Stomach smooth muscle (tissue), 2 donors: ENCODE results near the gene ROGDI.

Source experiments
- H3K27ac ChIP-seq: one replicate; pipeline ENCODE4 v1.7.0; 2013; ENCODE audit warnings: mild to moderate bottlenecking, low read length, inconsistent platforms
- H3K27me3 ChIP-seq, 2 donors: one replicate each; pipeline ENCODE4 v1.7.0; 2013; ENCODE audit warnings: low read length in 2 of 2; ENCODE audit not compliant: insufficient read depth in 2 of 2, control insufficient read depth in 1 of 2
- H3K36me3 ChIP-seq, 2 donors: one replicate each; pipeline ENCODE4 v1.7.0; 2013; ENCODE audit warnings: low read length in 2 of 2; ENCODE audit not compliant: control insufficient read depth in 2 of 2, insufficient read depth in 2 of 2
- H3K4me1 ChIP-seq: one replicate; pipeline ENCODE4 v1.7.0; 2013; ENCODE audit warnings: low read length; ENCODE audit not compliant: control insufficient read depth, insufficient read depth
- H3K4me3 ChIP-seq, 2 donors: one replicate each; pipeline ENCODE4 v1.7.0; 2013; ENCODE audit warnings: low read length in 2 of 2
- H3K9ac ChIP-seq, 2 donors: one replicate each; pipeline ENCODE4 v1.7.0; 2013; ENCODE audit warnings: low read length in 2 of 2, mild to moderate bottlenecking in 1 of 2
- H3K9me3 ChIP-seq, 2 donors: one replicate each; pipeline ENCODE4 v1.7.0; 2013; ENCODE audit warnings: low read length in 2 of 2; ENCODE audit not compliant: control insufficient read depth in 2 of 2
- donor health status: healthy.
- donor health status: Pancreatic carcinoma.

The ROGDI gene

DNA sequence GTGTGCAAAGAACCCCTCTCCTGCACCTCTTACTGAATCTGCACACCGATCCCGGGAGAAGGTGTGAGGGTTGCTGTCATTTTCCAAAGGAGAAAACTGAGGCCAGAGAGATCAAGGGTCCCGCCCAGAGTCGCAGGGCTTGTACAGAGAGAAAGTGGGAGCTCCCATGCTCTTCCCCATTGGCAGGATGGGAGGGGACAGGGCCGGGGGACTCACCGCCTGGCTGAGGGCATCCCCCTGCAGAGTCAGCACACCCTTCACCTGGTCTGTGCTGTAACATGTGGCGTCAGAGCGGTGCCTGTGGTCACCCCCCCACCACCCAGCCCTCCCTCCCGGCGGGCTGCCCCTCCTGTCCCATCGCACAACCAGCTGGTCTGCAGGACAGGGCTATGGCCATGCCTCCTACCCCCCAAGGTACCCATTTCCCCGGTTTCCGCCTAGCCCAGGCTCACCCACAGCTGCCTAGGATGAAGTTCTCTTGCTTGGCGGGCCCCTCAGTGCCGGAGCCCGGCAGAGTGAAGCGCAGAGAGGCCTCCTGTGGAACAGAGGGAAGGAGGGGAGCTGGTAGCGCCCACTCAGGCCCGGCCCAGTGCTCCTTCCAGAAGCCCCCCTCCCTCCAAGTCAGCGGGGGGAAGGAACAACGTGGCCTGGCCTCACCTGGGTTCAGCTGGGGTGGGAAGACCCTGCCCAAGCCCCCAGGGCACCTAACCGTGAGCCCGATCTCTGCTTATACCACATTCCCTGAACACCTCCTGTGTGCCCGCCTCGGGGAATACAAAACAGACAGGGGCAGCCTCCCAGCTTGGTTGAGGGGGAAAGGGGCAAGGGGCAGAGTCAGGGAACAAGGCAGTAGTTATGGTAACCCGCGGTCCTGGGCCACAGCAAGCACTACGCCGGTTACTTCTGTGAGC, 1.1 kb downstream of the ROGDI start:
- Histone ChIP-seq H3K9me3 (no peaks in the 10 kb centered on the region), H3K4me3 (peak overlapping the region; percentile 61 to 83), H3K27me3 (no peaks in the 10 kb centered on the region), H3K4me1 (peaks cover 31% of the 10 kb centered on the region), H3K9ac (peak overlapping the region; percentile 53 to 84), H3K36me3 (peaks cover 22 to 32% of the 10 kb centered on the region in 2 donors), H3K27ac (peak overlapping the region; percentile 62)

DNA sequence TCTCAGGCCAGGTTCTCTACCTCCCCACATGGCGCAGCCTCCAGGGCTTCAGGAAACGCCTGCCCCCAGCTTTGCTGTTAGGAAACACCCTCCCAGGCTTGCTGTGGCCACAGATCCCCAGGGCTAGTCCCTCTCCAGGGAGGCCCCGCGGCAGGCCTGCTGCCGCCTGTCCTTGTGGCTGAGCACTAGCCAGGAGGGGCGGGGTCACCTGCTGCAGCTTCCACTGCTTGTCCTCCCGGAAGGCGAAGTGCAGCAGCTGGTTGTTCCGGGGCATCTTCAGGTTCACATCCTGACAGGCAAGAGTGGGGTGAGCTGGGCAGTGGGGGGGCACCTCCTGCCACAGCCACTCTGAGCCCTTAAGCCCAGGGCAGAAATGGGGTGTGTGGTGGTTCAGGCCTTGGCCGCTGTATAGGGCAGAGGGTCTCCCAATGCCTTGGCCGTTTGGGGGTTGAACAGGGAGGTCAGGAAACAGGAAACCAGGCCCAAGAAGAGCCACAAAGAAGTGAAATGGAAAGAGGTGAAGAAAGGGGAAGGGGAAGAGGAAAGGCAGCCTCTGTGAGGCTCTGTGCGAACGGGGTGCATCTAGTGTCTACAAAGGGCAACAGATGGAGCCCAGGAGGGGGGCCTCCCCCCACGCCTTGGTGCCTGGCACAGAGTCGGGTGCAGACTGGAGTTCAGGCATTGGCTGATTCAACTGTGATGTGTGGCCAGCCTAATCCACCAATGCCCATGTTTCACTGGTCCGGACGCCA, 2.0 kb downstream of the ROGDI start:
- Histone ChIP-seq H3K4me1 (peaks cover 31% of the 10 kb centered on the region), H3K9ac (peak overlapping the region in 1 of 2 donors; percentile 25), H3K4me3 (no peak overlapping the region), H3K27me3 (no peaks in the 10 kb centered on the region), H3K27ac (no peak overlapping the region), H3K9me3 (no peaks in the 10 kb centered on the region), H3K36me3 (peaks cover 22 to 34% of the 10 kb centered on the region in 2 donors)

DNA sequence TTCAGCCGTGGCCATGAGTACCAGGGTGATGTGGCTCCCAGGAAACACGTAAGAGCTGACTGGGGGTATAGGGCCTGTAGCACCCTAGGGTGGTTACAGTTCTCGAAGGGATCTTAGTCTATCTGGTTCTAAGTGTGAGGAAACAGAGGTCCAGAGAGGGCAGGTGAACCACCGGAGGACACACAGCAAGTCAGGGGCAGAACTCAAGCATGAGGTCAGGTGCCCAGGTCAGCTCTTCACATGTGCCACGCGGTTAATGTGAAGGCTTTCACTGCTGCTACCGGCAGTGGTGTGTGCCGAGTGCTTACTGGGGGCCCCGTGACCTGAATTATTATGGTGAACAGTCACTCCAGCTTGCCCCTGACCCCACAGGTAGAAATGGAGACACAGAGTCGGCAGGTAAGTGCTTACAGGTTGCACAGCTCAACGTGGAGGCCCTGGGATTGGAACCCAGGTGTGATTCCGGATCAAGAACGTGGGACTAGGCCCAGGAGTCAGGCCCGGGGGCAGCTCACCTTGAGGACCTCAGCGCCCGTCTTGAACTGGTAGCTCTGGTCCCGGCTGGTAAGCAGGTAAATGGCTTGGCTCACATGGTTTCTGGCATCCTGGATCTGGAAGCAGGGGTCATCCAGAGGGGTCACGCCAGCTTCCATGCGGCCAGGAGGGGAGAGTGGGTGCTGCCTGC, 3.1 kb downstream of the ROGDI start:
- Histone ChIP-seq H3K27ac (no peak overlapping the region), H3K36me3 (peaks cover 11 to 26% of the 10 kb centered on the region in 2 donors), H3K4me3 (no peak overlapping the region), H3K4me1 (peaks cover 26% of the 10 kb centered on the region), H3K9ac (no peak overlapping the region), H3K9me3 (no peaks in the 10 kb centered on the region), H3K27me3 (no peaks in the 10 kb centered on the region)

DNA sequence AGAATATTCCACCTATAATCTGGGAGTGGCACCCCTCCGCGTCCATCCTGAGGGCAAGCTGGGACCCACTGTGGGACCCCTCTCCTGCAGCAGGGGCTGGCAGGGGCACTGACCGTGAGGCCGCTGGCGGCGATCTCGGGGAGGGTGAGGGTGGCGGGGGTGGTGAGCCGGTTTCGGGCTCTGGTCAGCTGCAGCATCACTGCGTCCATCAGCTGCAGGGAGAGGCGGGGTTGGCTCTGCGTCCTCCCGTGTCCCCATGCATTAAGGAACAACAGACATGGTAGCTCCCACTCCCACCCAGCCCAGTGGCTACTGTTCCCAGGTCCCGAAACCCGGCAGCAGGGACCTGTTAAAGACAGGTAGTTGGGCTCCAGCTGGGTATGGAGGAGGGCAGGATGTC, 4.0 kb downstream of the ROGDI start:
- Histone ChIP-seq H3K27me3 (no peaks in the 10 kb centered on the region), H3K4me3 (no peak overlapping the region), H3K9ac (no peak overlapping the region), H3K9me3 (no peaks in the 10 kb centered on the region), H3K4me1 (peaks cover 21% of the 10 kb centered on the region), H3K27ac (no peak overlapping the region), H3K36me3 (peaks cover 10 to 25% of the 10 kb centered on the region in 2 donors)

DNA sequence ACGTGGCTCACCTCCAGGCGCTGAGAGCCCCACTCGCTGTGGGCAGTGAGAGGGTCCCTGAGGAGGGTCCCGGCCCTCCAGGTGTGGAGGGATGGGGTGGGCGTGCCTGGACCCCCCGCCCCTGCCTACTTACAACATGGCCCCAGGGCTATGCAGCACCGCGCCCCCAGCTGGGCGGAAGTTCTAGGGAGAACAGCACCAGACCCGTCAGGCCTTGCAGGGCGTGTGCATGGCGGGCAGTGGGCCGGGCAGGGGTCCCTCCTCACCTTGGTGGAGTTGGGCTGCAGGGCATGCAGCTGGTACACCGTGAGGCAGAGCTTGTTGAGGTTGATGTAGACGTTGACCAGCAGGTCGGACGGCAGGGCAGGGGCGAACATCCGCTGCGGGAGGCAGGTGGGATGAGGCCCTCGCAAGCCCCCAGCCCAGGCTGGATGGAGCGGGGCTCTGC, 4.6 kb downstream of the ROGDI start:
- Histone ChIP-seq H3K4me3 (no peak overlapping the region), H3K27ac (no peak overlapping the region), H3K9me3 (no peaks in the 10 kb centered on the region), H3K9ac (no peak overlapping the region), H3K36me3 (peaks cover 10 to 25% of the 10 kb centered on the region in 2 donors), H3K27me3 (no peaks in the 10 kb centered on the region), H3K4me1 (peaks cover 21% of the 10 kb centered on the region)

DNA sequence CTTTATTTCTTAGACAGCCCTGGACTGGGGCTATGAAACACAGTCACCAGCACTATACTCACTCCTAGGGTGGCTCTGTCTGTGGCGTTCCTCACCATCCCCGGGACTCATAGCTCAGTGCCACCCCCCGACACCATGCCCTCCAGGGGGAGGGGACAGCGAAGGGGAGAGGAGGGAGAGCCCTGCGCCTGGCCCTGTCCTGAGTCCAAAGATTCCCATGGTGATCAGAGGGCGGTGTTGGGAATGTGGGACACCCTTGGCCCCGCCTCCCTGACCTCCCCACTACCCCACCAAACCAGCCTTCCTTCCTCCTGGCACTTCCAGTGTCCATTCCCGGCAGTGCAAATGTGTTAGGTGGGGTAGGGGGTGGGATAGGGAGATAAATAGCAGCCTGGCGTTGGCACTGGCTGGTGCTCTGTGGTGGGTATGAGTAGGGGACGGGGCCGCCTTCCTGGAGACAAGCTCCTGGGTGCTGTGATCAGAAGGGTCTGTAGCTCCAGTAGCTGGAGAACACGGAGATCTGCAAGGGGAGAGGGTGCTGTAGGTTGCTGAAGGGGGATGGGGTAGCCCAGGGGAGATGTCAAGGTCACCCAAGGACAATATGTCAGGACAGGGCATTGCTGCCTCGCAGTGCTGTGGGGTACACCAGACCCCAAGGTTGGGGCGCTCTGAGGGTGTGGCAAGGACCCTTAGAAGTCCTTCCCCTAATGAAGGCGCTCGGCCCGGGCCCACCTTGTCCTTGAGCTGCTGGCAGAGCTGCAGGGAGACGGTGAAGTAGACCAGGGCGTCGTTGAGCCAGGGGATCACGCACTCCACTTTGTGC, 5.2 kb downstream of the ROGDI start:
- Histone ChIP-seq H3K9me3 (no peaks in the 10 kb centered on the region), H3K4me1 (peaks cover 20% of the 10 kb centered on the region), H3K4me3 (no peak overlapping the region), H3K36me3 (peaks cover 10 to 25% of the 10 kb centered on the region in 2 donors), H3K27me3 (no peaks in the 10 kb centered on the region), H3K9ac (no peak overlapping the region), H3K27ac (no peak overlapping the region)

DNA sequence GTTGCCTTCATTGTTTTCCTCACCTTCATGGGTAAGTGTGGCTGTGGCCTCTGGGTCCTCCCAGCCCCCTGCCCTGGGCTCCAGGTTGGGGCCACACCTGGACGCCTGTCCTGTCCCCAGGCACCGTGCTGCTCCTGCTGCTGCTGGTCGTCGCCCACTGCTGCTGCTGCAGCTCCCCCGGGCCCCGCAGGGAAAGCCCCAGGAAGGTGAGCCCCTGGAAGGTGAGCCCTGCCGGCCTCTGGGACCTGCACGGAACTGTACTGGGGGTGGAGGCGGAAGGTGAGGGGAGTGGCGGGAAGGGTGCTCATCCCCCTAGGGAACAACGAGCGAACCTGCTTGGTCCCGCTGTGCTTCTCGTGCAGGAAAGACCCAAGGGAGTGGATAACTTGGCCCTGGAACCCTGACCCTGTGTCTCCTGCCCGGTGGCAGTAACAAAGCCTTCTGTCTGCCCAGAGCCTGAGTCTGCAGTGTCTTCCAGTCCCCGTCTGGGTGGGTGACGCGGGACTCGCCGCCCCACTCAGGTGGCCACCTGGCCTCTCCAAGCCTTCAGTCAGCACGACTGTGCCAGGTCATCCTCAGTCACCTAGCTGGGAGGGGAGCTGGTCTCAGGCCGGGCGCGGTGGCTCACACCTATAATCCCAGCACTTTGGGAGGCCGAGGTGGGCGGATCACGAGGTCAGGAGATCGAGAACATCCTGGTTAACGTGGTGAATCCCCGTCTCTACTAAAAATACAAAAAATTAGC, 6.4 kb downstream of the ROGDI start:
- peaks cover 9% of the 10 kb centered on the region for H3K4me1 ChIP-seq
- no peak overlapping the region for H3K27ac ChIP-seq
- no peak overlapping the region for H3K9ac ChIP-seq
- peaks cover 10 to 25% of the 10 kb centered on the region in 2 donors for H3K36me3 ChIP-seq
- no peaks in the 10 kb centered on the region for H3K9me3 ChIP-seq
- H3K4me3 ChIP-seq, result no peak overlapping the region
- no peaks in the 10 kb centered on the region for H3K27me3 ChIP-seq

DNA sequence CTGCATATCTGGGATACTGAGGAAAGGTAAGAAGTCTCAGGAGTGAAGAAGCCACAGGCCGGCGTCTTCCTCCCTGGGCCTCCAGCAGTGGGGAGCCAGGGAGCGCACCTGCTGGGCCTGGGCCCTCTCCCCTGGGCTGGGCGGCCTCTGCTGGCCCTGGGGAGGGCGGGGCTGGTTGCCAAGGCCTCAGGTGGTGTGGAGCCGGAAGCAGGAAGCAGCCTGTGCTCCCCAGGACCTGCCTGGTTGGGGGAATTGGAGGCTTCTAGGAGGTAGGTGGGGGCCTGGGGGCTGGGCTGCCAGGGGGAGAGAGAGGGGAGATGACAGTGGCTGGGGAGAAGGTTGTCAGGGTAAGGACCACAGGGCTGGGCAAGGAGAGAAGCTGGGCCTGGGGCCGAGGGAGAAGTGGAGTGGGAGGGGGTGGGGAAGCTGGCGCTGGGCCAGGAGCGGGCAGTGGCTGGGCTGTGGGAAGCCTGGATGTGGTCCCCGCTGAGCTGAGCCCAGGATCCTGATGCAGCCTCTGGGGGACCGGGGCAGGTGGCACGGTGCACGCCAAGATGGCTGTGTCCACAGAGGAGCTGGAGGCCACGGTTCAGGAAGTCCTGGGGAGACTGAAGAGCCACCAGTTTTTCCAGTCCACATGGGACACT, 7.1 kb downstream of the ROGDI start, which contains the start of gene SMIM22:
Gene SMIM22, plus strand, starts transcription at position 189 of the 647 bp plus-strand sequence. Its CDS starts 366 bp downstream, at position 555.
- H3K9ac ChIP-seq, result no peak within 1 kb of the TSS
- H3K27me3 ChIP-seq, result no peaks in the 10 kb centered on the region
- no peak within 1 kb of the TSS for H3K4me3 ChIP-seq
- no peak within 1 kb of the TSS for H3K27ac ChIP-seq
- peaks cover 10 to 25% of the 10 kb centered on the region in 2 donors for H3K36me3 ChIP-seq
- H3K9me3 ChIP-seq, result no peaks in the 10 kb centered on the region
- H3K4me1 ChIP-seq, result peaks cover 2% of the 10 kb centered on the region

DNA sequence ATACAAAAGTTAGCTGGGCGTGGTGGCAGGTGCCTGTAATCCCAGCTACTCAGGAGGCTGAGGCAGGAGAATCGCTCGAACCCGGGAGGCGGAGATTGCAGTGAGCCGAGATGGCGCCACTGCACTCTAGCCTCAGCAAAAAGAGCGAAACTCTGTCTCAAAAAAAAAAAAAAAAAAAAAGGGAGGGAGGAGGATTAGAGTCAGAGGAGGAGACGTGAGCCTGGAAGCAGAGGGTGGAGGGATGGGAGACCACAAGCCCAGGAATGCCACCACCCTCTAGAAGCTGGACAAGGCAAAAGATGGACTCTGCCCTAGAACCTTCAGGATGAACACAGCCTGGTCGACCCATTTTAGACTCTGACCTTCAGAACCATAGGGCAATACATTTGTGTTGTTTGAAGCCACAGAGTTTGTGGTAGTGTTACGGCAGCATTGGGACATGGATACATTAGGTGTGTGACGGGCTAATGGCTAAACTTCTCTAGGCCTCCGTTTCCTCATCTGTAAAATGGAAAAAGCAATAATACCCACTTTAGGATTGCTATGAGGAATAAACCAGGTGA, 9.4 kb downstream of the ROGDI start:
- peaks cover 0 to 2% of the 10 kb centered on the region in 2 donors for H3K27me3 ChIP-seq
- H3K27ac ChIP-seq, result no peak overlapping the region
- H3K9me3 ChIP-seq, result no peaks in the 10 kb centered on the region
- no peaks in the 10 kb centered on the region for H3K4me1 ChIP-seq
- peaks cover 3 to 10% of the 10 kb centered on the region in 2 donors for H3K36me3 ChIP-seq
- no peak overlapping the region for H3K4me3 ChIP-seq
- no peak overlapping the region for H3K9ac ChIP-seq
